A172 (cell line): Measurements from ENCODE around the gene SLC43A2. TPM values are rescaled to one million over a fixed set of nuclear protein-coding genes. Genes with fewer than 3 reads are reported as not detected.
"Not testable (repeated sequence)": the region's sequence is repeated elsewhere in the genome, so short reads cannot be mapped to it uniquely, and the experiment has no call there.

ENCODE experiments used
- DNase-seq: peaks from one replicate; pipeline ENCODE4 v3.0.0-alpha.2; 2015; ENCODE audit warnings: low spot score
- total RNA-seq: library from RNA; depleted of rRNA; stranded (reverse); fragments of >200 nt; shearing (Covaris generic); gene quantifications from 2 replicates; pipeline ENCODE4 v1.2.3, GENCODE V29; 2014; rRNA removed

The SLC43A2 gene
- total RNA-seq, result 6.5 and 8.0 TPM in 2 replicates

- peak; percentile 61 for DNase-seq
These were observed at the start of gene SLC43A2 for GRCh38 chr17:1627982-1628855. Gene SLC43A2 (minus strand): TSS chr17:1628834. CDS start chr17:1627874, 960 bp downstream.

DNA sequence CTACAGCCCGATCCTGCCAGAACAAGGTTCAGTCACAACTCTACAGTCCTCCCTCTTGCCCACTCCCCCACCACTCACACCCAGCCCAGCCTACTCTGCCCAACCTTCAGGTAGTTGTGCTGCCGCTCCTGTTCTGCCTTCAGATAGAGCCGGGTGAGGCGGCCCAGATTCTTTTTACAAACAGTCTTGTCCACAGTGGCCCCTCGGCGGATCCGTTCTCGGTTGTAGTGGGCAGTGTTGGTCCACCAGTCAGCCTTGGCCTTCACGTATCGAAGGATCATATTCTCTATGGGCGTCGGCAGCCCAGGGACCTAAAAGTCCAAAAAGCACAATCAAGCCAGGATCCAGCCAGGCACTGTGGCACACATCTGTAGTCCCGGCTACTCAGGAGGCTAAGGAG is 47.8 kb upstream of the SLC43A2 start:
- DNase-seq, result no peak

DNA sequence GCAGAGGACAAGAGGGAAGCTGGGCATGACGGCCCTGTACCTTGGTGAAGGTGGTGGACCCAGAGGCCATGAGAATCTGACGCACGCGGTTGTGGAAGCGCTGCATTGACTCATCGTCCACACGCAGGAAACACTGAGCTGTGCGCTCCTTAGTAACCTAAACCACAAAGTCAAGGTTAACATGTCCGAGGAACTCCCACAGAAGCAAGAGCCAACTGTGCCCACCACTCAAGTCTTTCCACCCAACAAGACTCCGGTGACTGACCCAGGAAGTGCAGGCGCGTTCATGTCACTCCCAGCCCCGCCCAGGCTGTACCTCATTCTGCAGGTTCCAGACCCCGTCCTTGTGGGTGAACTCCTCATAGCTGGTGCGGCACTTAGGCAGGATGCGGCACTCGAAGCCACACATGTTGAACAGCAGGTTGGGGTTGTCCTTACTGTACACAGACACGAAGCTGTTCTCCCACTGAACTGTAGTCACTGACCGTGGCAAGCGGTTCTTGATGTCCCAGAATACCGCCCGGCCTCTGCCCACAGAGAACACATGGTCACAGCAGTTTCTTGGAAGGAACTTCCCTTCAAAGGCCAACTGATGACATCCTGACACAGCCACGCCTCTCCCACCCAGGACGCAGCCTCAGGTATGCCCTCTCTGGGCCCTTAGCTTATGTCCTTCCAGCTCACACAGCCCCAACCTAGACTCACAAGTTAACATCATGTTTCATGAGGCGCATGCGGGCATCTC is 44.6 kb upstream of the SLC43A2 start:
- DNase-seq, result peak; percentile 52

DNA sequence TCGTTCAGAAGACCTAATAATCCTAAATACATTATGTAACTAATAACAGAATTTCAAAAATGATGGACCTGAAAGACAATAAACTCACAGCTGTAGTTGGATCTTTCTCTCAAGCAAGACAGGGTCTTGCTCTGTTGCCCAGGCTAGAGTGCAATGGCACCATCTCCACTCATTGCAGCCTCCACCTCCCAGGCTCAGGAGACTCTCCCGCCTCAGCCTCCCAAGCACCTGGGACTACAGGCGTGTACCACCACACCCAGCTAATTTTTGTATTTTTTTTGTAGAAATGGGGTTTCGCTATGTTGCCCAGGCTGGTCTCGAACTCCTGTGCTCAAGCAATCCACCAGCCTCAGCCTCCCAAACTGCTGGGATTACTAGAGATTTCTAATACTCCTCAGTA is 35.3 kb upstream of the SLC43A2 start:
- not testable (repeated sequence) for DNase-seq

DNA sequence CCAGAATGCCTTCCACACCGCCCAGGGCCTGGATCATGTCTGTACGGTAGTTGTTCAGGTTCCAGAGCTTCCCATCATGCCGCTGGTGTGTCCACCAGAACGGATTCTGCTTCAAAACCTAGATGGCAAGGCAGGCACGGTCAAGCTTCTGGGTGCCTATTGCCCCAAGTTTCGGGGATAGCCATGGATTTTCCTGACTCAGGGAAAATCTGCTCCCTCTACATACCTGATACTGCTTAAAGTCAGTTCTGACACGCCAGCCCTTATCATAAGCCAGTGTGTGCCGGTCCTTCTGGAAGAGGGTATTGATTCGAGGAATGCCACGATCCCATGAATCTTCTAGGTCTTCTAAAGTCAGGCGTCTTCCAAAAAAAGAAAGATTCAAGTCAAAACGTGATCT is 32.4 kb upstream of the SLC43A2 start:
- no peak for DNase-seq

- no peak for DNase-seq
These were observed 29.5 kb upstream of the SLC43A2 start for GRCh38 chr17:1658100-1658499.

DNA sequence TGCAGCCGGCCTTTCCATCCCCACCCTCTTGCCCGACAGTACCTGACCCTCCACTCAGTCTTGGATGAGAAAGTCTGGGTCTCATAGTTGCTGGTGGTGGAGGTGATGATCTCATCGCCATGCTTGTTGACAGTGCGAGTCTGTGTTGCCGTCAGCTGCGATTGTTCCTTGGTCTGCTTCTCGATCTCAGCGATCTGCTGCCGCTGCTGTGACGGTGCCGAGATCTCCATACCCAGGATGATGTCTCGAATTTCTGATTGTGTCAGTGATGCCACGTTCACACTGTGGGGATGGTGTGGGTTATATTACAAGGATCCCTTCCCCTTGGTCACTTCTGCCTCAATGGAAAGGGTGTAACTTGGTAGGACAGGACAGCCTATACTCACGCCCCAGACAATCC is 25.1 kb upstream of the SLC43A2 start:
- no peak for DNase-seq

DNA sequence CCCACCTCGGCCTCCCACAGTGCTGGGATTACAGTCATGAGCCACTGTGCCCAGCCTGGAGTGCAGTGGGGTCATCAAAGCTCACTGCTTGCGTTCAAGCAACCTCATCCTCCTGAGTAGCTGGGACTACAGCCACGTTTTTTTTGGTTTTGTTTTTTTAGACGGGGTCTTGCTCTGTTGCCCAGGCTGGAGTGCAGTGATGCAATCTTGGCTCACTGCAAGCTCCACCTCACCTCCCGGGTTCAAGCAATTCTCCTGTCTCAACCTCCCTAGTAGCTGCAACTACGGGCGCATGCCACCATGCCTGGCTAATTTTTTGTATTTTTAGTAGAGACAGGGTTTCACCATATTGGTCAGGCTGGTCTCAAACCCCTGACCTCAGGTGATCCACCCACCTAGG is 24.2 kb upstream of the SLC43A2 start:
- not testable (repeated sequence) for DNase-seq

GRCh38 chr17:1651559-1651844 is 22.9 kb upstream of the SLC43A2 start:
- no peak for DNase-seq

DNA sequence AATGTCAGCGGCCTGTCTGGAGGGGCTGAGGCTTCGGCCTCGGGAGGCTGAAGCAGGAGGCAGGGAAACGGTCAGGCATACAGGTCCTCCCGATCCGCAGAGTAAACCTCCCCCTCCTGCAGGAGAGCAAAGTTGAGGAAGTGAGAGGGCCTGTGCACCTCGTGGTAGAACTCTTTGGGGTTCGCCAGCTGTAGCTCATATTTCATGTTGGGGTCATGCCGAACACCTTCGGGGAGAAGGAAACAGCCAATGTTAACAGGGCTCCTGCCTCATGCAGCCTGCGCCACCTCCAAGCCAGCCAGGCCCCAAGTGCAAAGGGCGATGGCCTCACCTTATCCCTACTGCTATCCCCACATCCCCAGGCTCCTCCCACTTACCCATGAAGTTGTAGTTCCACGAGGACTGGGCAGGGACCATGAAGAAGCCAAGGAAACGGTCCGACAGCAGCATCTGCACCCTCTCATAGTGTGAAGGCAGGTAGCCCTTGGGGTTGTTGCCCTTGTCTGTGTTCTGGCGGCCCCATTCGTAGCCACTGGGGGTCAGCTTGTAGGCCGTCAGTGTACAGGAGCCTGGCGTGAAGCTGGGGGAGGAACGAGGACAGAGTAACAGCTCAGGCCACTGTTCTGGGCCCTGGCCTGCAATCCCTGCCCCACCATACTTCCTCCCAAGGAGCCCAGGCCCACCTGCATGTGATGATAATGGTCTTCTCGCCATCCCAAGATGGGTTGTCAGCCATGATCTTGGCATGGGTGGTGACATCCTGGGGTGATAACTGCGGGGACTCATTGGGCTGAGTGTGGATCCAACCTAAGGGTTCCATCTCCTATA is 22.3 kb upstream of the SLC43A2 start:
- no peak for DNase-seq

GRCh38 chr17:1649844-1650501 is 21.3 kb upstream of the SLC43A2 start, which contains the start of gene RILP:
Gene RILP (minus strand): TSS chr17:1649866. CDS start chr17:1649804, 62 bp downstream.
- peak; percentile 82 for DNase-seq

GRCh38 chr17:1648963-1649843 is 20.6 kb upstream of the SLC43A2 start:
- DNase-seq, result peak; percentile 78

- DNase-seq, result no peak
These were observed 19.7 kb upstream of the SLC43A2 start for GRCh38 chr17:1648173-1648962.

GRCh38 chr17:1647802-1648171 is 19.2 kb upstream of the SLC43A2 start:
- no peak for DNase-seq

DNA sequence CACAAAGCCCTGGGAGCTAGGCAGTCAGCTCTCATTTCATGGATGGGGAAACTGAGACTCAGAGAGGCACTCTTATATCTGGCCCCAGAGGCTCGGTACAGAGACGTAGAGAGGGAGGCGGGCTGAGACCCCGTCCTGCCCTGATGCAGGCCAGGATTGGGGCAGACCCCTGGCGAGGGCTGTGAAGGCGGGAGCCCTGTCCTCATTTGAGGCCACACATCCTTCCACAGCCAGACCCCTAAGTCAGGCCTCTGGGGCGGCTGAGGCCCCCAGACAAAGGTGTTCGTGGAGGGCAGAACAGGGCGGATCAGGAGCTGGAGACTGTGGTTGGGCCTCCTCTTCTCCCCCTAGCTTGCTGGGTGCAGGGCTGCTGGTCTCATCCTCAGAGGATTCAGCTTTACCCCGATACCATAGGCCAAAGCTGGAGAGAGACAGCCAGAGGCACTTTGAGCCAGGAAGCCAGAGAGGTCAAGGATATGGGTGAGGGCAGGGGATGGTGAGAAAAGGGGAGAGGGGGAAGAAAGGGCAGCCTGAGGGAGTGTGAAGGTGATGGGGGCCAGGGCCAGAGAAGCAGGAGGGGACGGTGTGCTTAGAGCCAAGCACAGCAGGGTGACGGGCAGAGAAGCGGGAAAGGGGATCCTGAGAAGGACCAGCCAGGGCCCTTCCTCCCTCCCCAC is 17.7 kb upstream of the SLC43A2 start:
- DNase-seq, result no peak

GRCh38 chr17:1645207-1646171 is 16.9 kb upstream of the SLC43A2 start, which contains the start of gene SCARF1:
Gene SCARF1 (minus strand): TSS chr17:1645732. CDS start chr17:1645697, 35 bp downstream.
- DNase-seq, result no peak

GRCh38 chr17:1644493-1645206 is 16.0 kb upstream of the SLC43A2 start:
- DNase-seq, result peak; percentile 94
